IgD-negative memory B cell (primary cell): ENCODE data around the gene ACVR1C. TPM values are rescaled to one million over a fixed set of nuclear protein-coding genes. Genes with fewer than 3 reads are reported as not detected.
"Not testable (repeated sequence)": the region's sequence is repeated elsewhere in the genome, so short reads cannot be mapped to it uniquely, and the experiment has no call there.

Source experiments
- H3K27ac Mint-ChIP-seq, 3 donors: one replicate each; pipeline ENCODE4 v1.8.0; 2020 to 2022; ENCODE audit warnings: mild to moderate bottlenecking in 3 of 3, mixed read lengths in 3 of 3, moderate library complexity in 1 of 3
- H3K27me3 Mint-ChIP-seq: one replicate; pipeline ENCODE4 v1.8.0; 2021; ENCODE audit warnings: mixed read lengths
- H3K36me3 Mint-ChIP-seq: one replicate; pipeline ENCODE4 v1.8.0; 2020; ENCODE audit warnings: mild to moderate bottlenecking, mixed read lengths
- H3K4me1 Mint-ChIP-seq, 3 donors: one replicate each; pipeline ENCODE4 v1.8.0; 2020 to 2022; ENCODE audit warnings: mixed read lengths in 3 of 3, mild to moderate bottlenecking in 1 of 3
- H3K4me3 Mint-ChIP-seq, 4 donors: one replicate each; pipeline ENCODE4 v1.8.0; 2020 to 2022; ENCODE audit warnings: mild to moderate bottlenecking in 4 of 4, mixed read lengths in 4 of 4, moderate library complexity in 3 of 4
- H3K9me3 Mint-ChIP-seq, 3 donors: one replicate each; pipeline ENCODE4 v1.8.0; 2020 to 2021; ENCODE audit warnings: mixed read lengths in 3 of 3, mild to moderate bottlenecking in 1 of 3
- polyA plus RNA-seq: library from polyadenylated mRNA; unstranded; fragments of 300-500 nt; fragmentation: Illumina TruSeq; gene quantifications from one replicate; pipeline ENCODE4 v1.2.3, GENCODE V29; 2021

Gene ACVR1C
- polyA plus RNA-seq, 1 donor from 2014 or later: 0.23 TPM

DNA sequence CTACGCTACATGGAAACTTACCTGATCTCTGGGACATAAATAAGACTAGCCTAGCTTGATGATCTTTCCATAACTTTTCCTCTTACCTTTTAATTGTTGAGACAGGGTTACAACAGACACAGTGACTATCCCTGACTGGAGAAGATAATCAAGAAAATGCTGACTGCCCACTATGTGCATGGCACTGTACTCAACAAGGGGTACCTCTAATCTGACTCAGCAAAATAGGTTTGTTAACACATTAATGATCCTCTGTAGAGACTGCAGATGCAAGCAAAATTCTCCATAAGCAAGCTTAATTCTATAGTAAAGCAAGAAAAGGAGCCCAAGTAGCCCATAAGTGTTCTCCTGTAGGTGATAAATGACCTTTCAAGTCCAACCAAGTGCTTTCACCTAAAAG is 25.5 kb downstream of the ACVR1C start:
- Mint-ChIP-seq H3K4me1 (no peaks in the 10 kb centered on the region), H3K36me3 (no peaks in the 10 kb centered on the region), H3K9me3 (no peaks in the 10 kb centered on the region), H3K27ac (no peak overlapping the region), H3K27me3 (peaks cover 9% of the 10 kb centered on the region), H3K4me3 (no peak overlapping the region)

DNA sequence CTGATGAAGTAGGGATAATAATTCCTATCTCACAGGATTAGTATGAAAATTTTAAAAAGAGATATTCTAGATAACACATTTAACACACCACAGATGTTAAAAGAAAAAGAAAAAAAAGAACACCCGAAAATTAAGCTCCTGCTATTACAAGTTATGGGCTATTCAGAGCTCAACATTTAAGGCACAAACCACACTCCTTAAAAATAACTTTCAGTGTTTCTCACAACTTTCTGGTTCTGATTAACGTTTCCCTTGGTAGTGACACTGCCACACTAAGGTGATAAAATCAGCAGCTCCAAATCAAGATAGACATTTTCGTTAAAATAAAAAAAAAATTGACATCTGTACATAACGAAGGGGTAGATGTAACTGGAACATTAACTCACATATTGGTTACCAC is 26.9 kb downstream of the ACVR1C start:
- no peaks in the 10 kb centered on the region for H3K36me3 Mint-ChIP-seq
- H3K9me3 Mint-ChIP-seq: no peaks in the 10 kb centered on the region
- H3K4me3 Mint-ChIP-seq: no peak overlapping the region
- no peak overlapping the region for H3K27ac Mint-ChIP-seq
- peaks cover 16% of the 10 kb centered on the region for H3K27me3 Mint-ChIP-seq
- H3K4me1 Mint-ChIP-seq: peaks cover 0 to 4% (median 0%) of the 10 kb centered on the region in 3 donors

DNA sequence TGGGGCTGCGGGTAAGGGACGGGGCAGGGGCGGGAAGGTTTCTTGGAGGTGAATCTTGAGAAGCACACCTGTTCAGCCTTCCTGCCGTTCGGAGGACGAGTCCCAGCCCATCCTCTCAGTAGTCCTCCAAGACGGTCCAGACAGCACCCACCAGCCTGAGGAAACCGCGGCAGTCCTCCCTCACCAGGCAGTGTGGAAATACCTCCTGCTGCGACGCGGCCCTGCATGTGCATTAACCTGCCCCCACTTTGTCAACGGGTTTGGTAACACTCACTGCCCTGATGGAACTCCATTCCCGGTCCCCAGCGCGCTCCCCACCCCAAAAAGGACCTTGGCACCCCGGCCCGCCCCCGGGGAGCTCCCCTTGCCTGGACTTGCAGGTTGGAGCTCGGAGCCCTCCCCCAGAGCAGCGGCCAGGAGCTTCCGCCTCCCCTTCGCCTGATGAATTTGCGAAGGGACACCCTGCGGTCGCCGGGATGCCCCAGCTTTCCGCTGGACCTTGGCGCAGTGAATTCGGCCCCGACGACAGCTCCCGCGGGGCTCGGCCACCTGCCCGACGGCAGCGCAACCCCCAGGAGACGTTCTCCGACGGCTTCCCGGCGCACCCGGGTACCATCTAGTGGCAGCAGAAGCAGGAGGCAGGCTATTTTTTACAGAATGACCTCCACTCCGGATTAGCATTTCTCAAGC is 31.5 kb downstream of the ACVR1C start:
- H3K4me1 Mint-ChIP-seq: peaks cover 0 to 9% (median 4%) of the 10 kb centered on the region in 3 donors
- H3K36me3 Mint-ChIP-seq: no peaks in the 10 kb centered on the region
- H3K9me3 Mint-ChIP-seq: no peaks in the 10 kb centered on the region
- no peak overlapping the region for H3K27ac Mint-ChIP-seq
- peaks cover 20% of the 10 kb centered on the region for H3K27me3 Mint-ChIP-seq
- peak overlapping the region in 3 of 4 donors; percentile 36 to 62 (median 55) for H3K4me3 Mint-ChIP-seq

DNA sequence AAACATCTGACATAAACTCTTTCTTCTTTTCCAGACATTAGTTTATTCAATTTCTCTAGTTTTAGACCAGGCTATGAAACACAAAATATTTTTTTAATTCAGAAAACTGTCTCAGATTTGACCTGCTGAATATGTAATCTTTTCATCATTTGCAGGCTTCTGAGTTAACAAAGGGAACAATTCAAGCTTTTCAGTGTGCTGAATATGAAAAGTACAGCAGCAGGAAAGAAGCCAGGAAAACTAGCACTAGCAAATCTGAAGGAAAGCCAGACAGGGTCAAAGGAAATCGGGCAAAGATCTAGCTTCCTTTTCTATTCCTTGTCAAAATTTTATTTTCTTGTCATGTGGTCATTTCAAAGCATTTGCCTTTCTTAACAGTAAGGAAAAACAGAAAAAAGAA is 35.3 kb downstream of the ACVR1C start:
- peaks cover 0 to 9% (median 4%) of the 10 kb centered on the region in 3 donors for H3K4me1 Mint-ChIP-seq
- no peak overlapping the region for H3K27ac Mint-ChIP-seq
- H3K4me3 Mint-ChIP-seq: no peak overlapping the region
- H3K9me3 Mint-ChIP-seq: no peaks in the 10 kb centered on the region
- peaks cover 13% of the 10 kb centered on the region for H3K27me3 Mint-ChIP-seq
- H3K36me3 Mint-ChIP-seq: no peaks in the 10 kb centered on the region

DNA sequence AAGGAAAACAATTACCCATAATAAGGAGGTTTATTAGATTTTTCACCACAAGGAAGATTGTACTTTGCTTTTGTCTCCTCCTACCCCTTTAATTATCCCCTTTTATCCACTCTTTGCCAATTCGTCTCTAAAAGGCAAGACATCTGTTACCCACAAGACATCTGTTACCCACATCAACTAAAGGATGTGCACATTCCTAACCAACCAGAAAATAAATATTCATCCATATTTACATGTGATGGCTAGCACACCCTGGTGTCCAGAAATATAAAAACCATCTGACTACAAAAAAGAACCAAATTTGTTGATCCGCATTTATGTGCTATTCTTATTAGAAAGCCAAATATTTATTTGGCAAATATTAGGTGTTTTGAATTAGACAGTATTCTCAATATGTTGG is 35.7 kb downstream of the ACVR1C start:
- Mint-ChIP-seq H3K36me3 (no peaks in the 10 kb centered on the region), H3K9me3 (no peaks in the 10 kb centered on the region), H3K4me3 (no peak overlapping the region), H3K4me1 (peaks cover 0 to 9% (median 4%) of the 10 kb centered on the region in 3 donors), H3K27me3 (peaks cover 13% of the 10 kb centered on the region), H3K27ac (no peak overlapping the region)

DNA sequence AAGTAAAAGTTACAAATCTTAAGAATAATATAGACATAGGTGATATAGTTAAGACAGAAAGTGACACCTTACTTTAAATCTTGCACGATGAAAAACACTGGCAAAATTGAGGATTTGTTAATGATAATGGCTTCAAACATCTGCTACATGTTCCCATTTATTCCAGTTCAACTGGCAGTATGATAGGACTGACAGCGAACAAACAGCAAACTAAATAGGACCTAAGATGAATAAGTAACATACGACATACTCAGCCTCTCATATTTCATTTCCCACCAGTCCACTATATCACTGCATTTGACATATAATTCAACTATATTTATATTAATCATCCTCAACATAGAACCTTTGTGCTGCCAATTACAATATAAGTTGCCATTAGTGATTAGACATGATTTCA is 36.3 kb downstream of the ACVR1C start:
- Mint-ChIP-seq H3K27me3 (peaks cover 9% of the 10 kb centered on the region), H3K4me3 (no peak overlapping the region), H3K9me3 (no peaks in the 10 kb centered on the region), H3K27ac (no peak overlapping the region), H3K4me1 (peaks cover 0 to 5% (median 4%) of the 10 kb centered on the region in 3 donors), H3K36me3 (no peaks in the 10 kb centered on the region)

DNA sequence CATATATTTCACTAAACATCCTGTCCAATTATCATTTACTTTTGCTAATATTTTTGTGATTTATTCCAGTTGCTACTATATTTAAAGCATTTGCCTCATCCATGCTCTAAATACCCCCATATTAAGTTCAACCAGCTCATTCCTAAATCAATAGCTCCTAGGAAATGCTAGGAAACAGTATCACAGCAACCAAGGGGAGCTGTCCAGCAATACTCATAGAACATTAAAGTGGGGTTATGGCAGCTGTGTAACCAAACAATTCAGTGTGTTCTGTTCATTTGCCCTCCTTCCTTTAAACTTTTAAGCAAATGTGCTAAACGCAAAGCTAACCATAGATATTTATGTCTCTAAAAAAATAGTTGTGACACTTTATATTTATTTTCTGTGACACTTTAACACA is 41.1 kb downstream of the ACVR1C start:
- peaks cover 0 to 3% (median 1%) of the 10 kb centered on the region in 3 donors for H3K9me3 Mint-ChIP-seq
- H3K4me1 Mint-ChIP-seq: no peaks in the 10 kb centered on the region
- H3K27me3 Mint-ChIP-seq: peaks cover 8% of the 10 kb centered on the region
- H3K36me3 Mint-ChIP-seq: peaks cover 2% of the 10 kb centered on the region
- H3K27ac Mint-ChIP-seq: no peak overlapping the region
- no peak overlapping the region for H3K4me3 Mint-ChIP-seq

DNA sequence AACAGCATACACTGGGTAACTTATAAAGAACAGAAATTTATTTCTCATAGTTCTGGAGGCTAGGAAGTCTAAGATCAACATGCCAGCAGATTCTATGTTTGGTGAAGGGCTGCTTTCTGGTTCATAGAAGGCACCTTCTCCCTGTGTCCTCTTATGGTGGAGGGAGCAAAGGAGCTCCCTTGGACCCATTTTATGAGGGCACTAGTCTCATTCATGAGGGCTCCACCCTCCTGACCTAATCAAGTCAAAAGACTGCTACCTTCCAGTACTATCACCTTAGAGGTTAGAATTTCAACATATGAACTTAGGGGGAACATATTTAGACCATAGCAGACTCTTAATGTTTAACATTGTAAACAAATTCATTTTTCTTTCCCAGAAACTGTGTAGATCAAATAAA is 54.5 kb downstream of the ACVR1C start:
- H3K27me3 Mint-ChIP-seq: no peaks in the 10 kb centered on the region
- peaks cover 0 to 3% (median 3%) of the 10 kb centered on the region in 3 donors for H3K4me1 Mint-ChIP-seq
- H3K27ac Mint-ChIP-seq: no peak overlapping the region
- H3K4me3 Mint-ChIP-seq: no peak overlapping the region
- H3K9me3 Mint-ChIP-seq: no peaks in the 10 kb centered on the region
- H3K36me3 Mint-ChIP-seq: peaks cover 2% of the 10 kb centered on the region

DNA sequence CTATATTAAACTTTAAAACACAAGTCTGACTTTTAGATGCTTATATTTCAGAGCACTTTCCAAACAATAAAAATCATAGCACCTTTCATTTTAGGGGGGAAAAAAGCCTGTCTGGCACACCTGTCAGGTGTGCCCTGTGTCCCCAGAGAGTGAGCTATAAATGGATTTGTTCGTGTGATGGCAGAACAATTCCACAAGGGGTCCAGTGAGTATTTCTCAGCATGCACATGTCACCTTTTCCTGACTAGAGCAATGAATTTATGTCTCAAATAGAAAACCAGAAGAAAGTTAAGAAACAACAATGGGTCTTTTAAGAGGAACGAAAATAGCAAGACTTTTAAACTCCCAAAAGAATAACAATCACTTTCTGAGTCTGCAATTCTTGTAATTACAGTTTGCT is 55.9 kb downstream of the ACVR1C start:
- Mint-ChIP-seq H3K36me3 (peaks cover 2% of the 10 kb centered on the region), H3K27ac (peak overlapping the region in 1 of 3 donors; percentile 67), H3K4me1 (peaks cover 0 to 3% (median 3%) of the 10 kb centered on the region in 3 donors), H3K9me3 (no peaks in the 10 kb centered on the region), H3K4me3 (no peak overlapping the region), H3K27me3 (no peaks in the 10 kb centered on the region)

DNA sequence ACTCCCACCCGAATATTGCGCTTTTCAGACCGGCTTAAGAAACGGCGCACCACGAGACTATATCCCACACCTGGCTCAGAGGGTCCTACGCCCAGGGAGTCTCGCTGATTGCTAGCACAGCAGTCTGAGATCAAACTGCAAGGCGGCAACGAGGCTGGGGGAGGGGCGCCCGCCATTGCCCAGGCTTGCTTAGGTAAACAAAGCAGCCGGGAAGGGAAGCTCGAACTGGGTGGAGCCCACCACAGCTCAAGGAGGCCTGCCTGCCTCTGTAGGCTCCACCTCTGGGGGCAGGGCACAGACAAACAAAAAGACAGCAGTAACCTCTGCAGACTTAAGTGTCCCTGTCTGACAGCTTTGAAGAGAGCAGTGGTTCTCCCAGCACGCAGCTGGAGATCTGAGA is 62.0 kb downstream of the ACVR1C start:
- H3K4me1 Mint-ChIP-seq, H3K9me3 Mint-ChIP-seq, H3K4me3 Mint-ChIP-seq, H3K36me3 Mint-ChIP-seq, H3K27ac Mint-ChIP-seq, H3K27me3 Mint-ChIP-seq: not testable (repeated sequence)

DNA sequence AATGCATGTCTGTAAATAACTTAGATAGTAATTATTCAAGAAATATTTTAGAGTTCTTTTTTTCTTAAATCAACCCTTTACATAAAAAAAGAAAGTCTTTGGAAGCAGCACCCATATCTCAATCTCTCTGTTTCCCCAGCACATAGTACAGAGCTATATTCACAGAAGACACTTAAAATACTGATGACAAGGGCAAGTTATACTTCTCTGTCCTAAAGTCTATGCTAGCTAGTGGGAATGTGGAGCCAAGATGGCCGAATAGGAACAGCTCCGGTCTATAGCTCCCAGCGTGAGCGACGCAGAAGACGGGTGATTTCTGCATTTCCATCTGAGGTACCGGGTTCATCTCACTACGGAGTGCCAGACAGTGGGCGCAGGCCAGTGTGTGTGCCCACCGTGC is 62.6 kb downstream of the ACVR1C start:
- H3K4me3 Mint-ChIP-seq, H3K4me1 Mint-ChIP-seq, H3K36me3 Mint-ChIP-seq, H3K27me3 Mint-ChIP-seq, H3K9me3 Mint-ChIP-seq, H3K27ac Mint-ChIP-seq: not testable (repeated sequence)

DNA sequence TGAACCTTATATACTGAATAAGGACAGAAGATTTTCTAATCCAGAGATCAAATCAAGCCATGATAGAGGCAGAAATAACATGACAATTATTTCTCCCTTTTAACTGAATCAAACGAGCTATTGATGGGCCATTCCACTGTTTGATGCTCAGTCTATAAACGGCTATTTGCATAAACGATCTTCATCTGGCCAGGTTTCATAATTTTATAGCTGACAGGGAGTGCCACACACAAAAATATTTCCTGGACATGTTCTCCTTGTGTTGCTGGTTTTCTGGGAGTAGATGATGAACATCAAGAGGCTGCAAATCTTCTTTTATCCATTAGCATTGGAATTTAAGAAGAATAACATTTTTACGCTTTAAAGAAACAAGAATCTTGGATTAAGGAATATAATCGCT is 63.1 kb downstream of the ACVR1C start:
- no peak overlapping the region for H3K4me3 Mint-ChIP-seq

DNA sequence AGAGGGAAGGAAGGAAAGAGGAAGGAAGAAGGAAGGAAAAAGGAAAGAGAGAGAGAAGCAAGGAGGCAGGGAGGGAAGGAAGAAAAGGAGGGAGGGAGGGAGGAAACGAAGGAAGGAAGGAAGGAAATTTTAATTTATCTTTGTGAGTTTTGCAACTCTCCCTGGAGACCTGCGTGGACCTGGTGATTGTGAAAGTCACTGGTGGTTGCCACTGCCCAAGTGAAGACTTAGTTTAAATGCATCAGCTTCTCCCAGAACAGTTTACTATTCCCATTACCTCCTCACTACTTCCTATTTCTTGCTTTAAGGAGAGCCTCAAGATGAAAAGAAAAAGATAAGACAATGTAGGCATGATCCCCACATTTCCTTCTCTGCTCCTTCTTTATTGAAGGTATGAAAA is 68.8 kb downstream of the ACVR1C start:
- Mint-ChIP-seq H3K4me1 (peaks cover 4 to 8% (median 6%) of the 10 kb centered on the region in 3 donors), H3K36me3 (peaks cover 2% of the 10 kb centered on the region), H3K27ac (no peak overlapping the region), H3K9me3 (peaks cover 0 to 3% (median 2%) of the 10 kb centered on the region in 3 donors), H3K27me3 (peaks cover 6% of the 10 kb centered on the region), H3K4me3 (no peak overlapping the region)

More for the DNA sequence above, 63.1 kb downstream of the ACVR1C start:
- Mint-ChIP-seq H3K36me3 (peaks cover 2% of the 10 kb centered on the region), H3K27ac (no peak overlapping the region), H3K9me3 (peaks cover 0 to 3% (median 0%) of the 10 kb centered on the region in 3 donors), H3K4me1 (peaks cover 4 to 8% (median 6%) of the 10 kb centered on the region in 3 donors), H3K27me3 (peaks cover 6% of the 10 kb centered on the region)

DNA sequence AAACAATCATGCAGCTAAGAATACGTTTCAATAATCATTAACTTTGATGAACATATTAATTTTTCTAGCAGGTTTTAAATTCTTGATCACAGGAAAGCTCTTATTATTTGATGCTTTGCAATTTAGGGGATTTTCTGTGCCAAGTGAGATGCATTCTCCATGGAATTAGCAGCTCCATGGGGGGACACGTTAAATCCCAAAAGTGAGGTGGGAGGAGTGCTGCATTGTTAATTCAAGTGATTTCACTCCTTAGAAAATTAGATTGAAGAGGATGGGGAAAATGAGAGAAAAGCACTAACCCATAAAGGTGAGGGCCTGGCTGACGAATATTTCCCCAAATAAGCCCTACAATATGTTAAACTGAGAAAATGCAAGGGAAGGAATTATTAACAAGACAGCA is 69.2 kb downstream of the ACVR1C start:
- peaks cover 2% of the 10 kb centered on the region for H3K36me3 Mint-ChIP-seq
- H3K4me1 Mint-ChIP-seq: peaks cover 4 to 8% (median 6%) of the 10 kb centered on the region in 3 donors
- H3K4me3 Mint-ChIP-seq: no peak overlapping the region
- H3K9me3 Mint-ChIP-seq: peaks cover 0 to 3% (median 2%) of the 10 kb centered on the region in 3 donors
- no peak overlapping the region for H3K27ac Mint-ChIP-seq
- peaks cover 6% of the 10 kb centered on the region for H3K27me3 Mint-ChIP-seq

DNA sequence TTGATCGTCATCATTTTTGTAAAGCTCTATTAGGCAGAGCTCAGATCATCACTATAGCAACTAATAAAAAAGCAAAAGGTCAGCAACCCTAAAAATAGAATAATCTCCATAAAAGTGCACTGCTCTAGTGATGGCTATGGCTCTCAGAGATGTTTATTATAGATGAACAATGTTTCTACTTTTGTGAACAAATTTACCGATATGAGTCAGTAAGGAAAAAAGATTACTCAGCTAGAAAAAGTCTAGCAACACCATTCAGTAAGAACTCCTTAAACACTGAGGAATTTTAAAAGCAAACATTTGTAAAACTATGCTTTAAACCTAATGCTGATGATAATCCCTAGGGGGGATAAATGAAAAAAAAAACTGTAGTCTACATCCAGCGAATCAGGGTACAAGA is 69.6 kb downstream of the ACVR1C start:
- peaks cover 2% of the 10 kb centered on the region for H3K36me3 Mint-ChIP-seq
- peaks cover 0 to 3% (median 2%) of the 10 kb centered on the region in 3 donors for H3K9me3 Mint-ChIP-seq
- H3K4me3 Mint-ChIP-seq: no peak overlapping the region
- peaks cover 5 to 8% (median 6%) of the 10 kb centered on the region in 3 donors for H3K4me1 Mint-ChIP-seq
- H3K27ac Mint-ChIP-seq: no peak overlapping the region
- H3K27me3 Mint-ChIP-seq: peaks cover 6% of the 10 kb centered on the region

DNA sequence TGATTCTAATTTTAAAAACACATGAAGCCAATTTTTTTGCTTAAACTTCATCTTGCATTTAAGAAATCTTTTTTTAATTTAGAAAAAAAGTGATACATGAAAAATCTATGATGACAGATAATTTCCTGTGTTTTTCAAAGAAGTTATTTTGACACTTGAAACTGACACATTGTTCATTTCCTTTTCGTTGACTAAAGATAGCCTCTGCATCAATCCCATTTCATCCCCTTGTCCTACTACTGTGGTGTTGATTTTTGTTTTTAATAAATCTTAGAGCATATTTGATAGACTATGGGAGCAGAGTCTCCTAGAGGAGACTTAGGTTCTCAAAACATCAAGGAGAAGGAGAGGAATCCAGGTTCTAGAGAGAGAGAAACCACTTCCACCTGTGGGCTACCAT is 70.9 kb downstream of the ACVR1C start:
- Mint-ChIP-seq H3K36me3 (no peaks in the 10 kb centered on the region), H3K4me1 (peaks cover 1 to 4% (median 1%) of the 10 kb centered on the region in 3 donors), H3K27me3 (peaks cover 2% of the 10 kb centered on the region), H3K27ac (no peak overlapping the region), H3K9me3 (peaks cover 0 to 2% (median 0%) of the 10 kb centered on the region in 3 donors), H3K4me3 (no peak overlapping the region)
